Natural killer cell (primary cell): Measurements from ENCODE around the gene TBX15. TPM values are rescaled to one million over a fixed set of nuclear protein-coding genes. Genes with fewer than 3 reads are reported as not detected.

Source experiments
- ATAC-seq, 3 donors: fragments of 150-1000 bp in 2 of 3; fragments of 200-7000 bp in 1 of 3; cut with Tn5 transposase; 1 replicate in 1 of 3; 2 replicates in 2 of 3; pipeline ENCODE4 v1.10.0; 2021; ENCODE audit warnings: mild to moderate bottlenecking in 2 of 3, moderate library complexity in 2 of 3
- DNase-seq, 2 donors: peaks; one replicate each; pipeline versions ENCODE4 v3.0.0 to v3.0.0-alpha.2; 2013 to 2021; ENCODE audit warnings: mixed read lengths in 1 of 2
- H3K27ac ChIP-seq: one replicate; pipeline ENCODE4 v1.5.1; 2013; ENCODE audit warnings: mild to moderate bottlenecking, low read length
- H3K27me3 ChIP-seq: one replicate; pipeline ENCODE4 v1.6.1; 2013; ENCODE audit warnings: low read length; ENCODE audit not compliant: control insufficient read depth, insufficient read depth
- H3K36me3 ChIP-seq: one replicate; pipeline ENCODE4 v1.6.1; 2013; ENCODE audit warnings: low read length; ENCODE audit not compliant: control insufficient read depth, insufficient read depth
- H3K4me1 ChIP-seq: one replicate; pipeline ENCODE4 v1.6.1; 2013; ENCODE audit warnings: low read length; ENCODE audit not compliant: control insufficient read depth, insufficient read depth
- H3K4me3 ChIP-seq: one replicate; pipeline ENCODE4 v1.5.1; 2013; ENCODE audit warnings: low read length
- H3K9me3 ChIP-seq: one replicate; pipeline ENCODE4 v1.6.1; 2013; ENCODE audit warnings: low read length; ENCODE audit not compliant: control insufficient read depth, insufficient read depth
- H3K27ac Mint-ChIP-seq, 2 donors: one replicate each; pipeline ENCODE4 v1.8.0; 2022; ENCODE audit warnings: mild to moderate bottlenecking in 2 of 2, mixed read lengths in 2 of 2, moderate library complexity in 1 of 2
- H3K27me3 Mint-ChIP-seq, 2 donors: one replicate each; pipeline ENCODE4 v1.8.0; 2022; ENCODE audit warnings: low read depth in 2 of 2, mixed read lengths in 2 of 2
- H3K36me3 Mint-ChIP-seq: one replicate; pipeline ENCODE4 v1.8.0; 2022; ENCODE audit warnings: mixed read lengths
- H3K4me1 Mint-ChIP-seq, 2 donors: one replicate each; pipeline ENCODE4 v1.8.0; 2022; ENCODE audit warnings: mixed read lengths in 2 of 2
- H3K4me3 Mint-ChIP-seq: one replicate; pipeline ENCODE4 v1.8.0; 2022; ENCODE audit warnings: mild to moderate bottlenecking, moderate library complexity, mixed read lengths
- H3K9me3 Mint-ChIP-seq, 2 donors: one replicate each; pipeline ENCODE4 v1.8.0; 2022; ENCODE audit warnings: mixed read lengths in 2 of 2
- WGBS: methylation state at CpG from one replicate; pipeline ENCODE4 v1.1.7; 2013; ENCODE audit warnings: missing lambda C conversion rate; ENCODE audit not compliant: insufficient coverage; 5-methylcytosine and 5-hydroxymethylcytosine counted together
- intact Hi-C: fragments of 100-400 bp; cut with micrococcal nuclease; formaldehyde crosslinking; loops from one replicate; pipeline ENCODE4 v1.14.2; 2022
- total RNA-seq, 4 donors: library from RNA; stranded (reverse); fragments of 120-200 nt in 1 of 4; gene quantifications; one replicate each; pipeline versions ENCODE4 v1.2.3 to v1.2.4, GENCODE V29; 2013 to 2022
- TF ChIP-seq, protein P1 (sequence below): fragments of 200-600 bp; IDR thresholded peaks from one replicate; pipeline ENCODE4 v1.8.0; 2022; ENCODE audit warnings: antibody characterized with exemption

The TBX15 gene
- not detected for total RNA-seq
- 0.14 TPM for total RNA-seq (2013)

DNA sequence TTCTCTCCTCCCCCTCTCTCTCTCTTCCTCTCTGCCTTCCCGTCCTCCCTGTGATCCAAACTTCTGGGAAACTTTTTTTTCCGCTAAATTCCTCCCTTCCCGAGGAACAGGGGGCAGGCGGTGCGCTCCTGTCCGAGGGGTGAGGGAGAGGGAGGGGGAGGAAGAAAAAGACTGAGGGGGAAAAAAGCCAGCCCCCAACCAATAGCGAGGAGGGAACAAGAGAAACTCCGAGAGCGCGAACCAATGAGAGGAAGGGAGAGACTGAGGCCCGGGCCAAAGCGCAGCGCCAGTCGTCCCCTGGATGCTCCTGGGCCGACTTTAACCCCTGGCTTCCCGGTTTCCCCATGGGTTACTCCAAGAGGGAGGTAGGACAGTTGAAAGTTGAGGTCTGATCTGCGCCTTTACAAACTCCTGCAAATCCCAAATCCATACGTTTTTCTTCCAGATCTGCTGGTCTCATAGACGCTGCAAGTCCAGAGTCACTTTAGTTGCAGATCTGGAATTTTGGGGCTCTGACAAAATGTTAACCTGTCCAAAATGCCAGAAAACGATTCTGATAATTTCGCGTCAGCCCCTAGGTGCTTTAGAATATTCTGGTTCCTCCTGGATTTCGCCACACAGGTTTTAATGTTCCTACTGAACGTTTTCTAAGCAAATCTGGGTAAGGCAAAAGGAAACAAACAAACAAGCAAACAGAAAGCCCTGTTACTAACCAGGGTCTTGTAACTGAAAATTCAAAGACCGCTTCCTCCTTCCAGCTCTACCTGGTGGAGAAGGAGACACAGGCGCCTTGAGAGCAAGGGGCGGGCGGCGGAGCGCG, at the start of gene TBX15:
TBX15 (minus strand) TSS at position 158 of the 820 bp plus-strand sequence. CDS start 548 bp downstream, outside the sequence.
- peaks cover 75% of the 10 kb centered on the region for H3K27me3 ChIP-seq
- H3K4me3 ChIP-seq: no peak within 1 kb of the TSS
- WGBS: 17% methylated on average over 28 of the region's 31 CpGs
- intact Hi-C loops: no loop called here
- H3K27ac ChIP-seq: no peak within 1 kb of the TSS
- H3K4me3 Mint-ChIP-seq: peak within 1 kb of the TSS; percentile 29
- no peak within 1 kb of the TSS for H3K27ac Mint-ChIP-seq
- peaks cover 5 to 17% of the 10 kb centered on the region in 2 donors for H3K4me1 Mint-ChIP-seq
- H3K4me1 ChIP-seq: peaks cover 4% of the 10 kb centered on the region
- H3K36me3 Mint-ChIP-seq: peaks cover 19% of the 10 kb centered on the region
- peaks cover 18% of the 10 kb centered on the region for H3K9me3 ChIP-seq
- DNase-seq: no peak
- TF ChIP-seq, protein P1, sequence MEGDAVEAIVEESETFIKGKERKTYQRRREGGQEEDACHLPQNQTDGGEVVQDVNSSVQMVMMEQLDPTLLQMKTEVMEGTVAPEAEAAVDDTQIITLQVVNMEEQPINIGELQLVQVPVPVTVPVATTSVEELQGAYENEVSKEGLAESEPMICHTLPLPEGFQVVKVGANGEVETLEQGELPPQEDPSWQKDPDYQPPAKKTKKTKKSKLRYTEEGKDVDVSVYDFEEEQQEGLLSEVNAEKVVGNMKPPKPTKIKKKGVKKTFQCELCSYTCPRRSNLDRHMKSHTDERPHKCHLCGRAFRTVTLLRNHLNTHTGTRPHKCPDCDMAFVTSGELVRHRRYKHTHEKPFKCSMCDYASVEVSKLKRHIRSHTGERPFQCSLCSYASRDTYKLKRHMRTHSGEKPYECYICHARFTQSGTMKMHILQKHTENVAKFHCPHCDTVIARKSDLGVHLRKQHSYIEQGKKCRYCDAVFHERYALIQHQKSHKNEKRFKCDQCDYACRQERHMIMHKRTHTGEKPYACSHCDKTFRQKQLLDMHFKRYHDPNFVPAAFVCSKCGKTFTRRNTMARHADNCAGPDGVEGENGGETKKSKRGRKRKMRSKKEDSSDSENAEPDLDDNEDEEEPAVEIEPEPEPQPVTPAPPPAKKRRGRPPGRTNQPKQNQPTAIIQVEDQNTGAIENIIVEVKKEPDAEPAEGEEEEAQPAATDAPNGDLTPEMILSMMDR: no peak
- H3K36me3 ChIP-seq: no peaks in the 10 kb centered on the region
- no peak for ATAC-seq
- peaks cover 80 to 86% of the 10 kb centered on the region in 2 donors for H3K27me3 Mint-ChIP-seq
- no peaks in the 10 kb centered on the region for H3K9me3 Mint-ChIP-seq

GRCh38 chr1:119034359-119034758, 46.2 kb upstream of the TBX15 start:
- no peaks in the 10 kb centered on the region for H3K27me3 ChIP-seq
- peaks cover 4% of the 10 kb centered on the region for H3K36me3 ChIP-seq
- DNase-seq (no peak), ATAC-seq (no peak)
- no peaks in the 10 kb centered on the region for H3K4me1 ChIP-seq
- H3K9me3 Mint-ChIP-seq: no peaks in the 10 kb centered on the region
- H3K27ac ChIP-seq: no peak overlapping the region
- H3K4me3 Mint-ChIP-seq: no peak overlapping the region
- H3K4me3 ChIP-seq: no peak overlapping the region
- peaks cover 14% of the 10 kb centered on the region for H3K36me3 Mint-ChIP-seq
- TF ChIP-seq, protein P1: no peak
- intact Hi-C loops: no loop called here
- no peaks in the 10 kb centered on the region for H3K9me3 ChIP-seq
- H3K27ac Mint-ChIP-seq: no peak overlapping the region
- no peaks in the 10 kb centered on the region for H3K4me1 Mint-ChIP-seq
- H3K27me3 Mint-ChIP-seq: no peaks in the 10 kb centered on the region

GRCh38 chr1:119032986-119033385, 44.8 kb upstream of the TBX15 start:
- no peaks in the 10 kb centered on the region for H3K27me3 ChIP-seq
- no peak overlapping the region for H3K4me3 Mint-ChIP-seq
- no peak overlapping the region for H3K27ac ChIP-seq
- H3K36me3 Mint-ChIP-seq: peaks cover 14% of the 10 kb centered on the region
- no peaks in the 10 kb centered on the region for H3K4me1 ChIP-seq
- TF ChIP-seq, protein P1: no peak
- no peaks in the 10 kb centered on the region for H3K9me3 Mint-ChIP-seq
- no peak overlapping the region for H3K27ac Mint-ChIP-seq
- 98% methylated on average over 22 of the region's 22 CpGs for WGBS
- ATAC-seq (no peak), DNase-seq (no peak)
- no peaks in the 10 kb centered on the region for H3K27me3 Mint-ChIP-seq
- H3K4me1 Mint-ChIP-seq: no peaks in the 10 kb centered on the region
- no peaks in the 10 kb centered on the region for H3K9me3 ChIP-seq
- peaks cover 4% of the 10 kb centered on the region for H3K36me3 ChIP-seq
- intact Hi-C loops: no loop called here
- no peak overlapping the region for H3K4me3 ChIP-seq

GRCh38 chr1:119027759-119028158, 39.6 kb upstream of the TBX15 start:
- intact Hi-C loops: no loop called here
- H3K36me3 Mint-ChIP-seq: peaks cover 9% of the 10 kb centered on the region
- Histone ChIP-seq H3K27me3 (no peaks in the 10 kb centered on the region), H3K4me3 (no peak overlapping the region), H3K36me3 (peaks cover under 1% of the 10 kb centered on the region), H3K9me3 (no peaks in the 10 kb centered on the region), H3K27ac (no peak overlapping the region), H3K4me1 (no peaks in the 10 kb centered on the region)
- H3K4me1 Mint-ChIP-seq: no peaks in the 10 kb centered on the region
- TF ChIP-seq, protein P1: no peak
- peaks cover 2 to 3% of the 10 kb centered on the region in 2 donors for H3K9me3 Mint-ChIP-seq
- 96% methylated on average over 1 of the region's 1 CpG for WGBS
- ATAC-seq (no peak), DNase-seq (no peak)
- no peaks in the 10 kb centered on the region for H3K27me3 Mint-ChIP-seq
- H3K4me3 Mint-ChIP-seq: no peak overlapping the region
- H3K27ac Mint-ChIP-seq: no peak overlapping the region
